Stimulated activated CD4-positive, alpha-beta T cell treated with anti-CD3 and anti-CD28 coated beads, TNF-alpha, amount 100 ng/mL, for 48 hours (primary cell): ENCODE results near the gene C16orf89.
A peak's percentile ranks its signal among the peaks of the same experiment; 100 is the strongest.
"Not testable (repeated sequence)": the region's sequence is repeated elsewhere in the genome, so short reads cannot be mapped to it uniquely, and the experiment has no call there.

ENCODE experiments used
- DNase-seq, 3 donors: peaks; one replicate each; pipeline ENCODE4 v3.0.0-alpha.2; 2020; ENCODE audit warnings: low read depth in 3 of 3

The C16orf89 gene

DNA sequence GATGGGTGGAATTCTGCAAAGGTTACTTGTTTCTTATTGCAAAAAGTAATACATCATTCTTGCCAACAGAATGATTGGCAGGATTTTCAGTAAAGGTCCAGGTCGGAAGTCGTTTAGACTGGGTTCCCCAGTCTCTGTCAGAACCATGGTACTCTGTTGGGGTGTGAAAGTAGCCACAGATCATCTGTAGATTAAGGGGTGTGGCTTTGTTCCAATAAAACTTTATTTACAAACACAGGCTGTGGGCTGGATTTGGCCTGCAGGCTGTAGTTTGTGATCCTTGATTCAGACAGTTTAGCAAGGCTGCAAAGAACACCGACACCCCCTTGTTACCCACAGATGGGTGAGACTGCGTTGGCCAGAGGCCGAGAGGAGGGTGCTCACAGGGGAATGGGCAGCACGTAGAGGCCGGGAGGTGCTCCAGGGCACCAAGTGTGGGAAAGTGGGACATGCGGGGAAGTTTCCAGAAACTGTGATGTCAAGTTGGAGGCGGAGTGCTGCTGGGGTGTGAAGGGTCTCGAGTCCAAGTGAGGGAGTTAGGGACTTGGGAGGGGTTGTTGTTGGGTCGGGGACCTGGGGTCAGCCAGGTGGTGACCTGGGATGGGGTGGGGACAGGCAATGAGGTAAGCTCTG lies 18.5 kb upstream of the C16orf89 start:
- not testable (repeated sequence) for DNase-seq

DNA sequence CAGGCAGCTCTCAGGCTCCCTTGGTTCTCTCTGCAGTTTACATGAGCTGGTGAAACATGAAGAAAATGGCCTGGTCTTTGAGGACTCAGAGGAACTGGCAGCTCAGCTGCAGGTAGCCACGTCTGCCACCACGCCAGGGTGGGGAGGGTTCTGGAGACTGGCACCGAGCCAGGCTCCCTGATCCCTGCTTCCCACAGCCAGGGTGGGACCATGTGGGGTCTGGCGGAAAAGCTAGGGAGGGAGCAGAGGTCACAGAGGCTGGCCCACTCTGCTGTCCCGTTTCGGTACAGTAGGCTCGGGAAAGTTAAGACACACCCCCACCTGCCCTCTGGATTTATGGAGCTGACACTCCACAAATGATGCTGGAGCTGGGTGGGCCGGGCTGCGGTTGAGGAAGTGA lies 17.9 kb upstream of the C16orf89 start:
- DNase-seq, result not testable (repeated sequence)

DNA sequence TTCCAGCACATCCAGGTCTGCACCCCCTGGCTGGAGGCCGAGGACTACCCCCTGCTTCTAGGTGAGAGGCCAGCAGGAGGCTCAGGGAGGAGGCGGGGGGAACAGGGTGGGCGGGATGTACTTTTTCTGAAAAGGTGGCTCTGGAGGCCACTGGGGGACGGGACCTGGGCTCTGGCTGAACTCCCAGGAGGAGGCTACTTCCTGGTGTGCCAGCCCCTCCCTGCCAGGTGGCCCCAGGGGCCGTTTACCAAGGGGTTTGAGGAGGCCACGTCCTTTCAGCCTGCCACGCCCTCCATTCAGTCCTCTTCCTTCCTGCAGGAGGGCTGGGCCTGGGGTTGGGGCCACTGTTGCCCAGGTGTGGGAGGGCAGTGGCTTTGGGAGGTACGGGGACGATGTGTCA lies 15.2 kb upstream of the C16orf89 start:
- not testable (repeated sequence) for DNase-seq

DNA sequence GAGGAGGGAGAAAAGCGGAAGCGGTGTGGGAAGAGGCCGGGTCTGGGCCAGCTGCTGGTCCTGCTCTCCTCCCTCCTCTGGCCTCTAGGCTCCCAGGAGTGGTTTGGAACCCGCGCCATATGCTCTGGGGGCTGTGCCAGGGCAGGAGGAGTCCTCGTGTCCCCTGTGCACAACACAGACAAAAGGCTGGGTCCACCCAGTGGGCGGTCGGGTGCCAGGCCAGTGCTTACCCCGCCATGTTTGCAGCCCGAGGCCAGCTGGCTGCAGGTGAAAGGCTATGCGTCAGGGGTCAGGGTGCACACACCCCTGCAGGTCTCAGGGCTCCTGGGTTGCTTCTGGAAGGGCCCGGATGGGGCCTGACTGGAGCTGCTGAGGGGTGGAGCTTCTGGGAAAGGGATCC lies 14.7 kb upstream of the C16orf89 start:
- not testable (repeated sequence) for DNase-seq

DNA sequence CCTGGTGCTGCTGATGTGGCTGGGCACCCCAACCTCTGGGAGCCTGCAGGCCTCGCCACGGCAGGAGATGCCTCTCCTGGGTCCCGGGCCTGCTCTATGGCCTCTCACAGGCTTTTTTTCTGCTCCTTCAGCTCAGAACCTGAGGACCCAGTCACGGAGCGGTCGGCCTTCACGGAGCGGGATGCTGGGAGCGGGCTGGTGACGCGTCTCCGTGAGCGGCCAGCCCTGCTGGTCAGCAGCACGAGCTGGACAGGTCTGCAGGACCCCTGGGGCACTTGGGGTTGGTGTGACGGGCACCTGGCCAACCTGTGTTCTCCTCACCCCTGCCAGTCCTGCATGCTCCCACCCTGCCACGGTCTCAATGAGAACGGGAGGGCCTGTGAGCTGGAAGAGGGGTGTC lies 12.9 kb upstream of the C16orf89 start:
- DNase-seq, result no peak

DNA sequence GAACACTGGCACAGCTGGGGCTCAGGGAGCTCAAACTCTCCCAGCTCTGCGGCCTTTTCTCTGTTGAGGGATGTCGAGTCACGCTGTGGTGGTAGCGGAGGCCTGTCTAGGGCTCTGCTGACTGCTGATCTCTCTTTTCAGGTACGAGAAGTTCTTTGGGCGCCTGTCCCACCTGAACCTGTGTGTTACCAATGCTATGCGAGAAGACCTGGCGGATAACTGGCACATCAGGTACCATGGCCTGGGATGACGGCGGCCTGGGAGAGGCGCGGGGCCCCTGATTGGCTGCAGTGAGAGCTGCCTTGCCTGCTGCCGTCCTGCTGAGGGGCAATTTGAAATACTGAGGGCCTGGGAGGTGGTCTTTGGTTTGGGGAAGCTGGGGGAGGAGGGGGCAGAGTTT lies 11.5 kb upstream of the C16orf89 start:
- DNase-seq, result no peak

DNA sequence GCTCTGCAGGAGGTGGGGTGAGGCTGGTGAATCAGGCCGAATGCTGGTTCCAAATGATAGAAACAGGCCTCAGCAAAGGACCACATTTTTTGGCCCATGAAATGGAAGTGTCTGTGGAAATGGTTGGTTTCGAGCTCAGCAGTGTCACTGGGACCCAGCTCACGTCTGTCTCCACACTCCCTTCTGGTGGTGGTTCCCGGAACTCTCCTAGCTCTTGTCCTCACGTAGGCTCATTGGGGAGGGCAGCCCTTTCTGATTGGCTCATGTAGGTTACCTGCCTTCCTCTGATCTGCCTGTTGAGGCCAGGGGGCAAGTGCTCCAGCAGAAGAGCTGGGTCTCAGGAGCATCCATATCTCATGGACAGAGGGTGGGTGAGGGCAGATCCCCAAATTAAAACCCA lies 9.9 kb upstream of the C16orf89 start:
- DNase-seq, result no peak

DNA sequence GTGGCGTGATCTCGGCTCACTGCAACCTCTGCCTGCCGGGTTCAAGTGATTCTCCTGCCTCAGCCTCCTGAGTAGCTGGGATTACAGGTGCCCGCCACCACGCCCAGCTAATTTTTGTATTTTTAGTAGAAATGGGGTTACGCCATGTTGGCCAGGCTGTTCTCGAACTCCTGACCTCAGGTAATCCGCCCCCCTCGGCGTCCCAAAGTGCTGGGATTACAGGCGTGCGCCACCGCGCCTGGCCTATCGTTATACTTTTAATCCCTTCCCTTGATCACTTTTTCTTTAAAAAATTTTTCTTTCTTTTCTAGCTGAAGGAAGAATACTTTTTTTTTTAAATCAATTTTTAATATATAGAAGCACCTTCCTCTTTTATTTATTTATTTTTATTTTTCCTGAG lies 8.0 kb upstream of the C16orf89 start:
- not testable (repeated sequence) for DNase-seq

DNA sequence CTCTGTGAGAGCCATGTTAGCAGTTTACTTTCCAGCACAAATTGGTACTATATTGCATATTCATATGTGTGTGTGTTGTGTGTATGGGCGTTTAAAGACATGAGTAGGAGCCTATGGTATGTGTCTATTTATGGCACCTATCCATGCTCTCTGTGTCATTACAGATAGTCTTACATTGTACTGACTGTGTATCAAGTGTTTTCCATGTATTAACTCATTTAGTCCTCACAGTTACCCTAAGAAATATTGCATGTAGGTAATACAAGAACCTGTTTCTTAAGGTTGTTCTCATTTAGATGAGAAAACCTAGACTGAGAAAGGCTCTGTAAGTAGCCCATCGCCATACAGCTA lies 7.5 kb upstream of the C16orf89 start:
- DNase-seq, result no peak

DNA sequence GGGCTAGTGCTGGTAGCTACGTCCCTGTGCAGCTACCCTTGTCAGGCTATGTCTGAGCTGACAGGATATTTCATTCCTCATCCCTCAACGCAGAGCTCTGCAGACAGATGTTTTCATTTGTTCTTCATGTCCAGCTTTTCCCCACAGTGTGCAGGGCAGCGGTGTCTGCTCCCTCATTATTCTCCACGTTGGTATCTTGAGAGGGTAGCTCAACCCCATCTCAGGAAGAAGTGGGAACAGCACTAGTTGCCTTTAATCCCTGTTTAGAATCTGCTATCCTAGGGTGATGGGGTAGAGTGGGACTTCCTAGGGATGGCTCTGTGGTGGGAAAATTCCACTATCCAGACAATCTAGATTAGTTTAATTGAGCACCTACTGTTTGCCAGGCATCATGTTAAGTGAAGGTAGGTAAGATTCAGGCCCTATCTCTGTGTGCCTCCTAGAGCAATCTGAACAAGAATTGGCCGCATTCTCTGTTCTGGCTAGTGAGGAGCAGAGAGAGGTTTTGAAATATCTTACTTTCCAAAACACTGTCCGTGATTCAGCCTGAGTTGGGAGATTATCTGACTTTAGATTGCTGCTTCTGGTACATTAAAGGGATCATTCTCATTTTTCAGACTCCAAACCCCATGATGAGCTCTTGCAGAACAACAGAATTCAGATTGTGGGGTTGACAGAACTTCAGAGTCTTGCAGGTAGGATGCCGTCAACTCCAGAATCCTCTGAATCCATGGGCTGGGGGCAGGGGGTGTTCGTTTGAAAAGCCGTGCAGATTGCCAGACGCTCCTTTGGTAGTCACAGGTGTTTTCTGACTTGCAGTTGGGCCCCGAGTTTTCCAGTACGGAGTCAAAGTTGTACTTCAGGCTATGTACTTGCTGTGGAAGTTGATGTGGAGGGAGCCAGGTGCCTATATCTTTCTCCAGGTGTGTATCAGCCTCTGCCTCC lies 6.8 kb upstream of the C16orf89 start:
- no peak for DNase-seq

DNA sequence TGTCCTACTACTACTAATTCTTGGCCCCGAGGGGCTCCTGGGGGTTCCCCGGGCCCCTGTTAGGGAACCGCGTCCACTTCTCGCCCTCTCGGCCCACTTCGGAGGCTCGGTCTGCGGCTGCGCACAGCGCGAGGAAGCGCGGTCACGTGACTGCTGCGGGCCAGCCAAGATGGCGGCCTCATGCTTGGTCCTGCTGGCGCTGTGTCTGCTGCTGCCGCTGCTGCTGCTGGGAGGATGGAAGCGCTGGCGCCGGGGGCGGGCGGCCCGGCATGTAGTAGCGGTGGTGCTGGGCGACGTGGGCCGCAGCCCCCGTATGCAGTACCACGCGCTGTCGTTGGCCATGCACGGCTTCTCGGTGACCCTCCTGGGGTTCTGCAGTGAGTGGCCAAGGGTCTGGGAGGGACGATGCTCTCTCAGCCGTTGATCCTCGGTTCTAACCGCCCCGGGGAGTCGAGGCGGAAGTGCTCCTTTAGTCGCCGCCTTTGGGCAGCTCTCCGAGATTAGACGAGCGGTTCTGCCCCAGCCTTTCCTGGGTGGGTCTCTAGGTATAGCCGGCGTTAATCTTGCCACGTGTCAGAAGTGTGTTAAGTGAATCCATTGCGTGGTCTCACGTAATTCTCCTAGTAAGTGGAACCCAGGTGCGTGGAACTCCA lies 6.1 kb upstream of the C16orf89 start, which contains the start of gene ALG1:
ALG1 (plus strand) TSS at position 163 of the 653 bp plus-strand sequence; CDS start at position 170, 7 bp downstream.
- peak; percentile 79 to 83 (median 79) for DNase-seq

DNA sequence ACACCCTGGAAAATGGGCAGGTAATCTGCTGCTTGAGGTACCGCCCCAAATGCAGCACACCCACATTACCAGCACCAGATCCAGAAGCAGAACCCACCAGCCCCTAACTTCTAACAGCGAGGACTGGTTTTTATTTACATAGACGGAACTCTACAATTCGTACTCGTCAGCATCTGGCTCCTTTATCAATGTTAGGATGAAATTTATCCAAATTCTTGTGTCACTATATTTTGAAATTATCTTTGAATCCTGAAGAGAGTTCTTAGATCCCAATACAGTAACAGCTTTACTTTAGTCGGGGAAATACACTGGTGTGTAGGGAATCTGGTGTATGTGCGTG lies 5.6 kb upstream of the C16orf89 start:
- DNase-seq, result no peak

DNA sequence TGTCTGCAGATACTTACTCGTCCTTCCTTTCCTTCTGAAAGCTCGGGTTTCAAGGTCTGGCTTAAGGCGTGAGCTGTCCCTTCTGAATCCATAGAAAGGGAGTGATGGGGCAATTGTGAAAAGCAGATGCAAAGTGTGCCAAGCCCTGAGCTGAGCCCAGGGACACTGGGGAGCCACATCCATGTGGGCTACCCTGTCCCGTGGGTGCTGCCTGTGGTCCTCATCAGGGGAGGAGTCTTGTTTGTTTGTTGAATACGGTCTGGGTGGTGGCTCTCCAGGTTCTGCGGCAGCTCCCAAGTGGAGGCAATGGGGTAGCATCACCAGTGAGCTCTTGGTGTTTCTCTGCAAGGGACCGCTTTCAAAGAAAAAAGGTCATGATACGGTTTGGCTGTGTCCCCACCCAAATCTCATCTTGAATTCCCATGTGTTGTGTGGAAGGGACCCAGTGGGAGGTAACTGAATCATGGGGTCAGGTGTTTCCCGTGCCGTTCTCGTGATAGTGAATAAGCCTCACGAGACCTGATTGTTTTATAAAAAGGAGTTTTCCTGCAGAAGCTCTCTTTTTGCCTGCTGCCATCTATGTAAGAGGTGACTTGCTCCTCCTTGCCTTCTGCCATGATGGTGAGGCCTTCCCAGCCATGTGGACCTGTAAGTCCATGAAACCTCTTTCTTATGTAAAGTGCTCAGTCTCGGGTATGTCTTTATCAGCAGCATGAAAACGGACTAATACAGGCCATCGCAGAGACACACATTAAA lies 4.9 kb upstream of the C16orf89 start:
- no peak for DNase-seq

DNA sequence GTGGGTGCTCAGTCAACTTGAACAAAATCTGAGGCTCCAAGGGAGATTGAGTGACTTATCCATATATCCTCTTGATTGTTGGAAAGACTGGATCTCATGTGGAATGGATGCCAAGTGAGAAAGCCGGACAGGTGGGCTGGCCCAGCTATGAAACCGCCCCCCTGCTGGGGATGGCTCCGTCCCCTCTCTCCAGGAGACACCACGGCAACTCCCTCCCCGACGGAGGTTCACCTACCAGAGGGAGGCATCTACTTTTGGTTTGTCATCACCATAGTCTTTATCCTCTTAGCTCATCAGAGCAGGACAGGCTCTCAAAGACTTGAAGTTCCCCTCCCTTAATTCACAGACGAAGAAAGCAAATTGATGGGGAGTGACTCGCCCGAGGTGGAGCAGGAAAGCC lies 4.1 kb upstream of the C16orf89 start:
- no peak for DNase-seq

DNA sequence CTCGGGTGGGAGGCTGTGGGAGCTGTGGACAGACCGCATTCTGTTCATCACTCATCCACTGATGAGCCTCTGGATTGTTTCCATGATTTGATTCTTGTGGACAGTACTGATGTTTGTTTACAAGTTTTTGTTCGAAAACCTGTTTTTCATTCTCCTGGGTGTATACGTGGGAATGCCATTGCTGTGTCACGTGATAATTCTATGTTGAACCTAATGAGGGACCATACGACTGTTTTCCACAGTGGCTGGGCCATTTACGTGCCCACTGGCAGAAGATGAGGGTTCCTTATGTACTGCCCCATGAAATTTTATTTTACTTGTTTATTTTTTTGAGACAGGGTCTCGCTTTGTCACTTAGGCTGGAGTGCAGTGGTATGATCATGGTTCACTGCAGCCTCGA lies 3.3 kb upstream of the C16orf89 start:
- no peak for DNase-seq

DNA sequence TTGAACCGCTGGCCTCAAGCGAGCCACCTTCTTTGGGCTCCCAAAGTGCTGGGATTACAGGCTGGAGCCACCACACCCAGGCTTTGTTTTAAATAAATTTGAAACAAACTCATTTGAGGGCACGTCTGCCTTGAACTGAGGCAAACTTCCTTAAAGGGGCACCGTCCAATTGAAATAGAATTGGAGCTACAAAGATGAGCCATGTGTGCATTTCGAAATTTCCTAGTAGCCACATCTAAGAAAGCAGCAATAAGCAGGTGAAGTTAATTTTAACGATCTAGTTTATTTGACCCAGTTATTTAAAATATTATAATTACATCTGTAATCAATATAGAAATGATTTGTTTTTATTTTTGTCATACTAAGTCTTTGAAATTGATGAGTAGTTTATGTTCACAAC lies 755 bp upstream of the C16orf89 start:
- DNase-seq, result no peak

DNA sequence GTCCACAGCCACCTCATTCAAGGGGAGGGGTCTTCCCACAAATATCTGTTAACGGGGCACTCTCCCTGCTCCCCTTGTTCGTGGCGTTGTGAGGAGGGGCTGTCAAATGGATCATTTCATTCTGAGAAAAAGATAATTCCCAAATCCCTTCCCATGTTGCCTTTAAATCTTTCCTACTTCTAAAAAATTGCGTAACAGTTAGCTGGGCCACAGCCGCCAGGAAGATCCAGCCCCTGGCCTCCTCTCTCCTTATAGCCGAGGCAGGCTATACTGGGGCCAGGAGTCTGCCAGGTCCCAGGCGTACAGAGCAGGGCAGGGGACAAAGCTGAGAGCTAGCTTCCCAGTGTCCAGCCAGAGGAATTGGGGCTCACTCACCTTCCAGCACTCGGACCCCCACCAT lies 430 bp downstream of the C16orf89 start:
- no peak for DNase-seq

DNA sequence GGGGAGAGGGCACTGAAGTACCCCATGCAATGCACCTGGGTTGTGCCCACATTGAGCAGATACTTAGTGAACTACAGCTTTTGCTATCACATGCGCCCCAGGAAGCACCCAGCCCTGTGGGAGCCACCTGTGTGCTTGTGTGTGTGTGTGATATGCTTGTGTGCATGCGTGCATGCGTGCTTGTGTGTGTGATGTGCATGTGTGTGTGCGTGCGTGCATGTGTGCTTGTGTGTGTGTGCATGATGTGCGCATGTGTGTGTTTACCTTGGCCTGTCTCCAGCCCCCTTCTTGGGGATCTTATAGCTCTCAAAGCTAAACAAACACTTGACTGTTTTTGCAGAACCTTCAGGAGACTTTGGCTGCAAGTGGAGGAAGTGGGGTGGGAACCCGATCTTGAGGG lies 841 bp downstream of the C16orf89 start:
- no peak for DNase-seq

DNA sequence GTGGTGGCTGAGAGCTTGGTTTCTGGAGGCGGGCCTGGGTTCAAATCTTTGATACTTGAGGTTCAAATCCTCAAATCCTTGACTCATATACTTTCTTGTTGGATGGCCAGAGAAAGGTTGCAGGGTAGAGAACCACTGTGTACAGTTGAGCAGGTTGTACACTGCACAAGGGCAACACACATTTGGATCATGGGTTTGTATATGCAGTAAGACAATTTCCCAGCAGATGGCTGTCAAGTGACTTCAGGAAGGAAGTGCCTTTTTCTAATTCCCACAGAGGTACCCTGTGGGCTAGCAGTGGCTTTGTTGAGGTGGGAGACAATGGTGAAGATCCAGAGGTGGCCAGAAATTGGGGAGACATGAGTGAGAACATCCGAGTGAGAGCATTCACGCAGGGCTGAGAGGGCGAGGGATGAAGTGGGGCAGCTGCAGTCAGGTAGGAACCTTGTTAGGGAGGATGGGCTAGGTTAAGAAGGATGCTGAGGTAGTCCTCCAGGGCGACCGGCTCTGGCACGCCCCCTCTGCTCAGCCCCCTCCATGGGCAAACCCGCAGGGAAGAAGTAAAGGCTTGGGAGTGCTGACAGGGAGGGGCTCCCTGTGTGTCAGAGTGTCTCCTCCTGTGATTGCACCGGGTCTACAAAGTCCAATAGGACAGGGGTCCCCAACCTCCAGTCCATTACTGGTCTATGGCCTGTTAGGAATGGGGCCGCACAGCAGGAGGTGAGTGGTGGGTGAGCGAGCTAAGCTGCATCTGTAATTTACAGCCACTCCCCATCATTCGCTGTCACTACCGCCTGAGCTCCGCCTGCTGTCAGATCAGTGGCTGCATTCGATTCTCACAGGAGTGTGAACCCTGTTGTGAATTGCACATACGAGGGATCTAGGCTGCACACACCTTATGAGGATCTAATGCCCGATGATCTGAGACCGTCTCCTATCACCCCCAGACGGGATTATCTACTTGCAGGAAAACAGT lies 2.7 kb downstream of the C16orf89 start:
- DNase-seq, result no peak

DNA sequence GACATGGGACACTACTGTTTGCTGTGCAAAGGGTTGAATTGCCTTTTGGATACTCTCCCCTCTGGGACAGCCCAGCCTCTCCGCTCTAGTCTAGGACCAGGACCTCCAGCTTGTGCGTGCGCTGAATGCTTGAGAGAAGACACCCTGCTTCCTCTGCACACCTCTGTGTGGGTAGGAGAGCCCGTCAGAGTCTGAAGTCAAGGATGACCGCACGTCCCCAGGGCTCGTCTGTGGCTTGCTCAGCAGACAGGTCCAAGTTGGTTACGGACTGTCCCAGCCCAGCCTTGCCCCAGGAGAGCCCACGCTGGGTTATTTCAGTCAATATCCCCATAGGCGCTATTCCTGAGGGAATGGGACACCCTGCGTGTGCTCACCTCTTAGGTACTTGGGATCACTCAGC lies 3.7 kb downstream of the C16orf89 start:
- no peak for DNase-seq

DNA sequence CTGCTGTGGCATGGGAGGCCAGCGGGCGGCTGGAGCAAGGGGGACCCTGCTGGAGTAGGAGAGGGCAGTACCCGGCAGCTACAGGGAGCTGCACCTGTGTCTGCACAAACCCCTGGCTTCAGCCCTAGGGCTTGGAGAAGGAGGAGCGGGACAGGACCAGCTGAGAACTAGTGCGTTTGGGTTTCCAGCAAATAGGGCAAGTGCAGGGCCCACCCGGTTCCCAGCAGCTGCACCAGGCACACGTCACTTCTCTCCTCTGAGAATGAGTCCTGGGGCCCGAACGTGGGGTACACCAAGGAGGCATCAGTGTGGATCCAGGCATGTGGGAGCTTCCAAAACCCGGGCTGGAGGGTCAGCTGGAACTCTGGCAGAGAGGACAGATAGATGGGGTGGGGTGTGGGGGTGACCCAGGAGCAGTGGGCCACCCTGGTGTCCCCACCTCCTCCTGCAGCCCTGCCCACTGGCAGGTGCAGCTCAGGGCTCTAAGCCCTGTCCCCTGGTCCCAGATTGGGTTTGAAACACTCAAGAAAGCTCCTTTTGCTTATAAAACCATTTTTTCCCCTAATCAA lies 5.6 kb downstream of the C16orf89 start:
- DNase-seq, result no peak
